Activated CD8-positive, alpha-beta memory T cell treated with anti-CD3 and anti-CD28 coated beads for 48 hours (primary cell): ENCODE measurements around the gene USP5.
"Not testable (repeated sequence)": the region's sequence is repeated elsewhere in the genome, so short reads cannot be mapped to it uniquely, and the experiment has no call there.

Experiments used
- DNase-seq, 3 experiments: peaks; one replicate each; pipeline ENCODE4 v3.0.0-alpha.2; 2020; ENCODE audit warnings: low read depth in 2 of 3, low spot score in 2 of 3

The USP5 gene

GRCh38 chr12:6884539-6884938 lies 32.6 kb downstream of the USP5 start:
- DNase-seq, result no peak

- not testable (repeated sequence) for DNase-seq
These were observed 34.5 kb downstream of the USP5 start for GRCh38 chr12:6886206-6886999.

GRCh38 chr12:6887460-6887859 lies 35.5 kb downstream of the USP5 start:
- DNase-seq, result no peak

- DNase-seq, result no peak
These were observed 36.4 kb downstream of the USP5 start for GRCh38 chr12:6888360-6888759.

GRCh38 chr12:6888794-6889193 lies 36.8 kb downstream of the USP5 start:
- not testable (repeated sequence) for DNase-seq

GRCh38 chr12:6889775-6890573 lies 38.0 kb downstream of the USP5 start:
- not testable (repeated sequence) for DNase-seq

- peak; percentile 93 to 98 (median 97) for DNase-seq
These were observed 39.1 kb downstream of the USP5 start for GRCh38 chr12:6890789-6891645.

- DNase-seq, result no peak
These were observed 39.7 kb downstream of the USP5 start for GRCh38 chr12:6891646-6892001.

GRCh38 chr12:6892683-6893082 lies 40.7 kb downstream of the USP5 start:
- not testable (repeated sequence) for DNase-seq

GRCh38 chr12:6894321-6894720 lies 42.4 kb downstream of the USP5 start:
- DNase-seq, result no peak

- no peak for DNase-seq
These were observed 45.0 kb downstream of the USP5 start for GRCh38 chr12:6896846-6897435.

GRCh38 chr12:6899427-6899826 lies 47.5 kb downstream of the USP5 start:
- DNase-seq, result no peak

GRCh38 chr12:6899837-6900519 lies 48.0 kb downstream of the USP5 start:
- no peak for DNase-seq

- DNase-seq, result no peak
These were observed 50.5 kb downstream of the USP5 start for GRCh38 chr12:6902448-6902847.

GRCh38 chr12:6903722-6904121 lies 51.8 kb downstream of the USP5 start:
- DNase-seq, result no peak

GRCh38 chr12:6904280-6905276 lies 52.6 kb downstream of the USP5 start, which contains the start of gene LRRC23:
Gene LRRC23 (plus strand): TSS chr12:6904822. CDS start chr12:6905634, 812 bp downstream.
- DNase-seq, result peak; percentile 92 to 94 (median 93)

GRCh38 chr12:6905414-6906040 lies 53.6 kb downstream of the USP5 start:
- no peak for DNase-seq

GRCh38 chr12:6908141-6908540 lies 56.2 kb downstream of the USP5 start:
- DNase-seq, result not testable (repeated sequence)
